ENCODE measurements around the gene CHPT1.
"Not testable (repeated sequence)": the region's sequence is repeated elsewhere in the genome, so short reads cannot be mapped to it uniquely, and the experiment has no call there.

CHPT1 gene

DNA sequence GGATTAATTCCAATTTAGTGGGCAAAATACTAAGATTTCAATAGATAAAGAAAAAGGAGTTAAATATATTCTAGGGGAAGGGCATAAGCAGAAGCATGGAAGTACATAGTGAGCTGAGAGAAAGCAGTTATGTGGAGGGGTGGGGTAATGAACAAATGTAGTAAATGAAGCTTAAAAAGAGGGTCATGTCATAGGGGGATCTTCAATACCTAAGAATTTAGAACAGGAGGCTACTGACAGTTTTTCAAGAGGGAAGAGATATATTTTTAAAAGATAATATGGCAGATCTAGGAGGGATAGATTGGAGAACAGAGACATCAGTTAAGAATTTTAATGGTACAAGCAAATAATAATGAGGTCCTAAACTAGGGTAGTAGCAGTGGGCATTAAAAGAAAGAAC, 32.4 kb downstream of the CHPT1 start:
- DNase-seq = no peak

GRCh38 chr12:101732318-101732717, 34.9 kb downstream of the CHPT1 start:
- no peak for DNase-seq

DNA sequence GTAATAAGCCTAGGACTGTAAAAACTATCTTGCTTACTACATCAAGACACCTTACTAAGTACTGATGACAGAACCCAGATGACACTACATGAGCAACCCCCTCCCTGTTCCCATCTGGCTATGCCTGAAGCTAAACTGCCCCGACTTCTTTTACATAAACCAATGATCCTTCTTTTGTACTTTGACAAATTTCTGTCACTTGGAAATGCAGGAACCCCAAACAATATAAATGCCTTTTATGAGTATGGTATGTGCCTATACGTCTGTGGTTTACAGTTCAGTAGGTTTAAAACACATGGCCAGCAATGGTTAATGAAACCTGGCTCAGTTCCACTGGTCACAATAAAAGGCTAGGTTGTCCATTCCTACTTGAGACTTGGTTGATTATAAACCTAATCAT, 35.7 kb downstream of the CHPT1 start:
- DNase-seq = no peak

DNA sequence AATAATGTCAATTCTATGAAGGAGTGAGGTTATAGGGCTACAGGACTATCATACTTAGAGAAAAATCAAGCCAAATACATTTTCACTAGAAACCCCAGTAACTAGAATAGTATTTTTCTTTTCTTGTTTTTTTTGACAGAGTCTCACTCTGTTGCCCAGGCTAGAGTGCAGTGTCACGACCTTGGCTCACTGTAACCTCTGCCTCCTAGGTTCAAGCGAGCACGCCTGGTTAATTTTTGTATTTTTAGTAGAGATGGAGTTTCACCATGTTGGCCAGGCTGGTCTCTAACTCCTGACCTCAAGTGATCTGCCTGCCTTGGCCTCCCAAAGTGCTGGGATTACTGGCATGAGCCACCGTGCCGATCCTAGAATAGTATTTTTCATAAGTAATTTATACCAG, 37.0 kb downstream of the CHPT1 start:
- DNase-seq = not testable (repeated sequence)

DNA sequence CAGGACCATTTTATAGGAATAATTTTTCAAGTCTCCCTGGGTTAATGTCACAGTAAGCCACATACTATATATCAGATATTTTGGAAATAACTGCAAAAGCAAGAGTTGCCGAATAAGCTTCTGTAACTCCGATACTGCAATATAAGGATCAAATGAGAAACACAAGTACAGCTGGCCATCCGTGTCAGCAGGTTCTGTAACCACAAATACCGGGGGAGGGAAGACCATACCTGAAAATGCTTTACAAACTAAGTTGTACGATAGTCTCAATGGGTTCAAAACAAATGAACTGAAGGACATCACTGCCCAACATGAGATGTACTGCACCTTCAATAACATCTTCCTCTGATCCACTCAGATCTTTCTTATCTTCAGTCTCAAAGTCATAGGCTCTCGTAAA, 40.0 kb downstream of the CHPT1 start:
- no peak for DNase-seq

DNA sequence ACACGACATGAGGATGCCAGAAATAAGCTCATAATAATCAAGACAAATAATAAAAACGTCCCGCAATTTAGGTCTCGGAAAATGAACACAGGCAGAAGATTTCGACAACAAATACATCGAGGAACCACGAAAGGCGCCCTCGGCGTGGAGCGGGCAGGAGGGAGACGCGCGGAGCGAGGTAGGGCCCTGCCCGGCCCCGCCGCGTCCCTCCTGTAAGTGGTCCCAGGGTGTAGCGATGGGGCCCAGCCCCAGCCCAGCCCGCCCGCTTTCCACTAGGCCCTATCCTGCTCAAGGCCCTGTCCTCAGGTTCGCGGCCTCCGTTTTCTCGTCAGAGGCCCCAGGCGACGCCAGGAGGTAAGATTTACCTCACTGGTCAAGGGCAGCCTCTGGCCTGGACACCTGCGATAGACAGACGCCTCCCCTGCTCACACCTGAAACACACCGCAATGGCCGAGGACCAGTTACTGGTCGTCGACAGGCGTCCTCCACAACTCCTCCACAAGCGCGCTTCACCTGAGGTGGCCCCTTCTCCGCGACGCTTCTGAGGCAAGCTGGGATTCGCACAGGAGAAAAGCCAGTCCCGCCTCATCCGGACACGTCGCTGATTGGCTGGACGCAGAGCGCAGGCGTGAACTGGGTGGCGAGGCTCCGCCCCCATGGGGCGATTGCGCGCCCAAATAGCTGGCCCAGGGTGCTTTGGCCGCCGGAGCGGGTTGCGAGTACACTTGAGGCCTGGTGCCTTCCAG, 41.7 kb downstream of the CHPT1 start, which contains the start of gene SYCP3:
Gene SYCP3, minus strand, starts transcription at position 543 of the 746 bp plus-strand sequence. CDS start 1,527 bp downstream, outside the sequence.
- DNase-seq = no peak

DNA sequence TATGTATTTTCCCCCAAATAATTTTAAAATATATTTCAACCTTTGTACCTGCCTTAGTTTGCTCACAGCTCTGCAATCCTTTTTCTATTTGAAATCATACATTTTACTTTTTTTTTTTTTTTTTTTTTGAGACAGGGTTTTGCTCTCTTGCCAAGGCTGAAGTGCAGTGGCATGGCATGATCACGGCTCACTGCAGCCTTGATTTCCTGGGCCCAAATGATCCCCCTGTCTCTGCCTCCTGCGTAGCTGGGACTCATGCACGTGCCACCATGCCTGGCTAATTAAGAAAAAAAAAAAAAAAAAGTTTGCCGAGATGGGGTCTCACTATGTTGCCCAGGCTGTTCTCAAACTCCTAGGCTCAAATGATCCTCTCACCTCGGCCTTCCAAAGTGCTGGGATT, 43.1 kb downstream of the CHPT1 start:
- no peak for DNase-seq

GRCh38 chr12:101740980-101741379, 43.5 kb downstream of the CHPT1 start:
- DNase-seq = no peak

DNA sequence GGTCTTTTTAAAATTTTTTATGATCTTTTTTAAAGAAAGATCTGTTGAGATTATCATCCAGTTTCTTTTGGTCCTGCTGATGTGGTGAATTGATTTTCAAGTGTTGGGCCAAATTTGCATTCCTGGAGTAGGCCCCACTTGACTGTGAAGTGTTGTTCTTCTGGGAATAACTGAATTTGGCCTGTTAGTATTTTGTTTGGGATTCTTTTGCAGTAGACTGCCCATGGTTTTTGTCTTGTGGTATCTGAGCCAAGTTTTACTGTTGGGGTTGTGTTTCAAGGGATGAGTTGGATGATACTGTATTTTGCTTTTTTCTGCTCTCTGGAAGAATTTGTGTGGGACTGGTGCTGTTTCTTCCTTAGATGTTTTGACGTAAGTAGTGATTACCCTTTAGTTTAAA, 45.8 kb downstream of the CHPT1 start:
- no peak for DNase-seq

GRCh38 chr12:101743724-101744472, 46.5 kb downstream of the CHPT1 start:
- DNase-seq = no peak

GRCh38 chr12:101745481-101745880, 48.0 kb downstream of the CHPT1 start:
- no peak for DNase-seq

- DNase-seq = no peak
Observed at GRCh38 chr12:101746196-101746595, 48.8 kb downstream of the CHPT1 start.

- no peak for DNase-seq
Observed at GRCh38 chr12:101746661-101747060, 49.2 kb downstream of the CHPT1 start.

GRCh38 chr12:101747697-101748096, 50.3 kb downstream of the CHPT1 start:
- no peak for DNase-seq

DNA sequence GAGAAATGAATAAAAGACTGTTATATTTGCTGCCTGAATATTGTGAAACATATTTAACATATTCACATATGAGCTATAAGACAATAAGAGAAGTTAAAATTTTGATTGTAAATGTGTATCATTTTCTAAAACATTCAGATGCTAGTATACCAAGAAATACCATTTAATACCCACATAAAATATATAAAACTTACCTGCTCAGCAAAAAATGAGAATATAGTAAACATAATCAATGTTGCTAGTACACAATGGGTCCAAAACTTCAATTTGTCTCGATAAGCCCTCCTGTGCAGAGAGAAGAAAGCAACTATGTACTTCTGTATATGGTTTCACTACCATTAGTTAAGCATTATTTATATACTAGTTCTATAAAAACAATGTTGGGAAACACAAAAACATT, 51.5 kb downstream of the CHPT1 start:
- no peak for DNase-seq

DNA sequence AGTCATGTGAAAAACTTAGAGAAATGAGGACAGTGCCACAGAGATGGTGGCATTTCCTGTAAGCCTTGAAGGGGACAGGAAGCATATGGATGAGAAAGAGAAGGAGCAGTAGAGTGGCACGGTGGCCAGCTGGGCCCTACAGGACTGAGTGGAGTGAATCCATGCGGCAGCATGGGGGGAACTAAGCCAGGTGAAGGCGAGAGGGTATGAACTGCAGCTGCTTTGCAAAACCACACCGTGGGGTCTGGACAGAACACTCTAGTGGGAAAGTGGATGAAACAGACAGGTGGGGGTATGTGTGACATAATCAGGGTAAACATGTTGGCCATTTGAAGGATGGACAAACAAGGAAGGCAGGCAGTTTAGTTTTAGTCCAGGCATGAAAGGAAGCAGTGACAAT, 52.2 kb downstream of the CHPT1 start:
- no peak for DNase-seq

DNA sequence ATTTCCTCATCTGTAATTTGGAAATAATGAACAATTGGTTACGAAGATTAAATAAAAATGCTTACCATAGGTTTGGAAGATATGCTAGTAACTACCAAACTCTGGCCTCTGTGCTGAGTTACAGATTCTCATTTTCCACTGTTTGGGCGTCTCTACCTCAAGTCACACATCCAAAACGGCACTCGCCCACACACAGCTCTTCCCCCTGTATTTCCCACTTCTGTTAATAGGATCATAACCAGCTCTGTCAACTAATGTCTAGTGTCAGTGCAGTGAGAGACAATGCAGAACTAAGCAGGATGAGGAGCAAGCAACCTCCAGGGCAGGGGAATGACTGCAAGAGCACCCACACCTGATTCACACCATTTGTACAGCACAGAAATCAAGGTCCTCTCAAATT, 52.7 kb downstream of the CHPT1 start:
- DNase-seq = no peak

GRCh38 chr12:101759396-101760047, 62.1 kb downstream of the CHPT1 start:
- DNase-seq = peak; percentile 7

- no peak for DNase-seq
Observed at GRCh38 chr12:101761350-101761749, 63.9 kb downstream of the CHPT1 start.

GRCh38 chr12:101761781-101762180, 64.3 kb downstream of the CHPT1 start:
- no peak for DNase-seq

- no peak for DNase-seq
Observed at GRCh38 chr12:101763246-101763931, 65.9 kb downstream of the CHPT1 start.

- no peak for DNase-seq
Observed at GRCh38 chr12:101764051-101764792, 66.8 kb downstream of the CHPT1 start.
